SK-N-SH (cell line): ENCODE results near the gene CREB5.

ENCODE experiments used
- CTCF ChIP-seq: fragments of 200-600 bp; sonication (generic); IDR thresholded peaks from 2 replicates; pipeline ENCODE4 v1.6.1; 2017; ENCODE audit warnings: antibody characterized with exemption, mild to moderate bottlenecking, moderate library complexity
- ELF1 ChIP-seq: IDR thresholded peaks from 2 replicates; pipeline ENCODE4 v1.4.0; 2012
- MXI1 ChIP-seq: IDR thresholded peaks from 2 replicates; pipeline ENCODE4 v1.6.1; 2012; ENCODE audit warnings: mild to moderate bottlenecking, low read depth, low read length, improper control_type of control experiment
- NFIC ChIP-seq: IDR thresholded peaks from 2 replicates; pipeline ENCODE4 v1.4.0; 2012; ENCODE audit warnings: borderline replicate concordance
- POLR2AphosphoS5 ChIP-seq: IDR thresholded peaks from 2 replicates; pipeline ENCODE4 v1.6.1; 2012; ENCODE audit warnings: low read depth, low read length
- USF2 ChIP-seq: fragments of 150-350 bp; IDR thresholded peaks from 2 replicates; pipeline ENCODE4 v1.6.1; 2017; ENCODE audit warnings: antibody characterized with exemption, low read length, low read depth, borderline replicate concordance
- YY1 ChIP-seq: IDR thresholded peaks from 2 replicates; pipeline ENCODE4 v1.4.0; 2012; ENCODE audit warnings: low read depth, mild to moderate bottlenecking

GRCh38 chr7:28739128-28739527 is 326.8 kb downstream of the CREB5 start:
- TF ChIP-seq POLR2AphosphoS5: no peak
- TF ChIP-seq CTCF: no peak
- no peak for TF ChIP-seq YY1
- TF ChIP-seq MXI1: no peak
- TF ChIP-seq ELF1: no peak
- TF ChIP-seq USF2: no peak
- no peak for TF ChIP-seq NFIC
